PC-3 (cell line): ENCODE results near the gene ZNF831. TPM values are rescaled to one million over a fixed set of nuclear protein-coding genes. Genes with fewer than 3 reads are reported as not detected.

Experiments used
- ATAC-seq: fragments of 200-7000 bp; cut with Tn5 transposase; 2 replicates; pipeline ENCODE4 v1.9.1; 2020; ENCODE audit warnings: mild to moderate bottlenecking, moderate library complexity
- BruUV-seq: library from RNA; stranded (reverse); fragments of 400-500 nt; replicated peaks from 2 replicates; lab custom pipeline; 2021; lab: Mats Ljungman, UMichigan
- CTCF ChIA-PET: fragments of 300-600 bp; sonication (Branson Sonifier 250); formaldehyde crosslinking; loops from one replicate; lab custom pipeline; 2022; ENCODE audit warnings: antibody characterized with exemption; lab: Charles Lee
- POLR2A ChIA-PET: fragments of 300-600 bp; sonication (Branson Sonifier 250); formaldehyde crosslinking; loops from one replicate; lab custom pipeline; 2022; ENCODE audit warnings: antibody characterized with exemption; ENCODE audit not compliant: unreplicated experiment; lab: Charles Lee
- DNase-seq: peaks from one replicate; pipeline ENCODE4 v3.0.0-alpha.2; 2015
- H2AFZ ChIP-seq: fragments of 300-600 bp; sonication (generic); 2 replicates; pipeline ENCODE4 v1.6.0; 2016; ENCODE audit warnings: antibody characterized with exemption, low read length
- H3F3A ChIP-seq: fragments of 300-600 bp; sonication (generic); one replicate; pipeline ENCODE4 v1.6.0; 2017; ENCODE audit warnings: antibody characterized with exemption, low read length, control low read depth, mild to moderate bottlenecking; ENCODE audit not compliant: unreplicated experiment
- H3K27ac ChIP-seq: fragments of 300-600 bp; sonication (generic); 2 replicates; pipeline ENCODE4 v1.5.1; 2016; ENCODE audit warnings: mild to moderate bottlenecking, low read length
- H3K27me3 ChIP-seq: fragments of 300-600 bp; sonication (generic); 2 replicates; pipeline ENCODE4 v1.6.1; 2016; ENCODE audit warnings: low read length, mixed read lengths
- H3K36me3 ChIP-seq: fragments of 300-600 bp; sonication (generic); 2 replicates; pipeline ENCODE4 v1.6.1; 2016; ENCODE audit warnings: low read depth, mixed run types, low read length, mixed read lengths
- H3K4me1 ChIP-seq: fragments of 300-600 bp; sonication (generic); 2 replicates; pipeline ENCODE4 v1.5.1; 2016; ENCODE audit warnings: low read length; ENCODE audit not compliant: insufficient read depth
- H3K4me2 ChIP-seq: fragments of 300-600 bp; sonication (generic); 2 replicates; pipeline ENCODE4 v1.6.0; 2016; ENCODE audit warnings: low read length
- H3K4me3 ChIP-seq: fragments of 300-600 bp; sonication (generic); 2 replicates; pipeline ENCODE4 v1.5.1; 2016; ENCODE audit warnings: mild to moderate bottlenecking, low read length, mixed read lengths
- H3K79me2 ChIP-seq: fragments of 300-600 bp; sonication (generic); 2 replicates; pipeline ENCODE4 v1.6.1; 2017; ENCODE audit warnings: low read length, mixed read lengths
- H3K9ac ChIP-seq: fragments of 300-600 bp; sonication (generic); 2 replicates; pipeline ENCODE4 v1.6.0; 2016; ENCODE audit warnings: mild to moderate bottlenecking, low read length
- H3K9me2 ChIP-seq: fragments of 300-600 bp; sonication (generic); replicated peaks from 2 replicates; pipeline ENCODE4 v1.6.1; 2016; ENCODE audit warnings: mixed run types, low read length, mixed read lengths
- H3K9me3 ChIP-seq: fragments of 300-600 bp; sonication (generic); 2 replicates; pipeline ENCODE4 v1.6.1; 2016; ENCODE audit warnings: low read length, mixed read lengths
- H4K20me1 ChIP-seq: fragments of 300-600 bp; sonication (generic); 2 replicates; pipeline ENCODE4 v1.6.1; 2016; ENCODE audit warnings: low read length, mixed read lengths
- CTCF ChIP-seq: fragments of 300-600 bp; sonication (generic); conservative IDR thresholded peaks from 2 replicates; pipeline ENCODE4 v1.5.1; 2017; ENCODE audit warnings: antibody characterized with exemption, low read depth, mild to moderate bottlenecking, low read length
- EZH2 ChIP-seq: fragments of 300-600 bp; sonication (generic); IDR thresholded peaks from one replicate; pipeline ENCODE4 v1.6.1; 2017; ENCODE audit warnings: antibody characterized with exemption, mild to moderate bottlenecking, low read length; ENCODE audit not compliant: unreplicated experiment
- EZH2phosphoT487 ChIP-seq: fragments of 300-600 bp; sonication (generic); IDR thresholded peaks from 2 replicates; pipeline ENCODE4 v1.6.1; 2018; ENCODE audit warnings: mild to moderate bottlenecking, antibody characterized with exemption, low read length, borderline replicate concordance
- intact Hi-C: fragments of 100-400 bp; cut with micrococcal nuclease; formaldehyde crosslinking; loops from 2 replicates; pipeline ENCODE4 v1.9.0; 2023
- total RNA-seq: library from RNA; depleted of rRNA; stranded (reverse); fragments of >200 nt; gene quantifications from 2 replicates; pipeline ENCODE4 v1.2.3, GENCODE V29; 2014

ZNF831 gene
- total RNA-seq, 1 experiment from 2014 or later: not detected

DNA sequence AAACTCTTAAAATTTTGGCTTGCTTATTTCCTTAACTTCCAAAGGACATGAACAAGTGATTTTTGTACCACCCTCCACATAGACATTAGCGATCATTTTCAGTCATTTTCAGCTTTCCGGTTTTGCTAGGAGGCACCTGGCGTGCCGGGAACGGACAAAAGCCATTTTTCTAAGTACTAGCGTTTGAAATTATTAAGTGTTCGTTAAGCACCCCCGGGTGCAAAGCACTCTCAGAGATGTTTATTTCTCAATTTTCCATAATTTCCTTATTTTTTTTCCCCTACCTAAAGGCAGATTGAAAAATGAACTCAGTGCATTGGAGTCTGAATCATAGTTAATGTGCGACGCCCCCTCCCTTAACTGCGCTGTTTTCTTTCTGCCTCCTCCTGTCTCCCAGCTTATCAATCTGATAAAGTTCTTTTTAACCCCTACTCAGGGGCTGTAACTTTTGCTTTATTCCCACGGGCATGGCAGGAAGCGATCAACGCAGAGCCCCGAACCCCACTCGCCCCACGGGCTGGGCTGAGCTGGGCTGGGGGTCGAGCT lies 58.2 kb downstream of the ZNF831 start:
- peak overlapping the region; percentile 95 for H3K4me2 ChIP-seq
- ChIA-PET POLR2A (no interaction called here), CTCF (interaction anchor here (0.5 to 1.0 kb wide), 4 partner anchors 17 to 234 kb away, joined by 3 to 4 read pairs (median 3); no protein-coding TSS in a partner anchor)
- H2AFZ ChIP-seq: peak overlapping the region; percentile 83
- H3K9me3 ChIP-seq: no peaks in the 10 kb centered on the region
- ATAC-seq (no peak), DNase-seq (no peak)
- no peak overlapping the region for H3K9ac ChIP-seq
- no peaks in the 10 kb centered on the region for H3K9me2 ChIP-seq
- intact Hi-C loops: loop anchor here (1.0 to 5.0 kb wide), 3 partner anchors 134 to 351 kb away; no protein-coding TSS in a partner anchor
- H4K20me1 ChIP-seq: no peaks in the 10 kb centered on the region
- H3K4me1 ChIP-seq: peaks cover 9% of the 10 kb centered on the region; the same call in 1 of the 2 replicates
- no peak overlapping the region for H3K27ac ChIP-seq
- H3K27me3 ChIP-seq: peaks cover 91% of the 10 kb centered on the region
- H3F3A ChIP-seq: no peaks in the 10 kb centered on the region
- no TSS peak for BruUV-seq
- H3K4me3 ChIP-seq: peak overlapping the region; percentile 71
- TF ChIP-seq EZH2 (no peak), EZH2phosphoT487 (no peak), CTCF (no peak)
- H3K79me2 ChIP-seq: no peaks in the 10 kb centered on the region
- no peaks in the 10 kb centered on the region for H3K36me3 ChIP-seq

DNA sequence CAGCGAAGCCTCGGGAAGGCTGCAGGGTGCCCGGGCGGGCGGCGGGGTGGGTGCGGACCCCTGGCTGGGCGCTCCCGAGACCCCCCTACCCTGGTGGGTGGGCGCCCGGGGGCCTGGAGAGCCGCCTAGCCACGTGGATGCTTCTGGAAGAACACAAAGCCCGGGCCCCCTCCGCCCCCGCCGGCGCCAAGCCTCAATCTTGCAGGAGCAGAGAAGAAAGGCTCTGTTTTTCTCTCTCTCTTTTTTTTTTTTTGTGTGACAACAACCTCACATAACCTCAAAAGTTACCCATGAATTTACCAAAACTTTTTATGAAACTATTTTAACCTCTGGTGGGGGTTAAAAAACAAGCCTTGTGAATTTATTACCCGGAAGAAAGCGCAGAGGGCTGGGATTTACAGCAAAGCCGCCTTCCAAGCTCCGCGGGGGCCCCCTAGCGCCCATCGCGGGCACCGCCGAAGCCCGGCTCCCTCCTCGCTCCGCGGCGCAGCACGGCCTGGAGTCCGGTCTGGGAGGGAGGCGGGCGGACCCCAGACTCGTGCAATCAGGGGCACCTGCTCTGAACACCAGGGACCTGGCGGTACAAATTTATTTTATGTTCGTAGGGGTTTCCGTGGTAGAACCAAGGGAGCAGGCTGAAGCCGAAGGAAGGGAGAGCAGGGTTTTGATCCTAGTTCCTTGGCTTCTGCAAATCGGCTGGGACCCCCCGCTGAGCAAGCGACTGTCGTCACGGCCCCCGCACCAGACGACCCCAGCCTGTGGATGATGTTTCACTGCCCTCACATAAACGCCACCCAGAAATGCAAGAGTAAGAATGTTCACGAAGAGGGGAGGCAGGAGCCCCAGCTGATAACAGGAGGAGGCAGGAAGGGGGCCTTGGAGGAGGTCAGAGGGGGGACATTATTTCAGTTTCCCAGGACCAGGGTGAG lies 58.9 kb downstream of the ZNF831 start:
- H4K20me1 ChIP-seq: no peaks in the 10 kb centered on the region
- TF ChIP-seq EZH2 (peak; percentile 75), EZH2phosphoT487 (0 out of 2 replicates have a peak, but pooled peaks have one; percentile 24), CTCF (peak; percentile 99)
- CTCF ChIA-PET: interaction anchor here (0.5 to 1.0 kb wide), 5 partner anchors 16 to 760 kb away, joined by 3 to 8 read pairs (median 4); no protein-coding TSS in a partner anchor
- no peak overlapping the region for H3K9ac ChIP-seq
- H3K4me1 ChIP-seq: peaks cover 9% of the 10 kb centered on the region; the same call in 1 of the 2 replicates
- intact Hi-C loops: loop anchor here (1.0 to 5.0 kb wide), 3 partner anchors 135 to 352 kb away; no protein-coding TSS in a partner anchor
- BruUV-seq: no TSS peak
- H3F3A ChIP-seq: no peaks in the 10 kb centered on the region
- H3K27ac ChIP-seq: no peak overlapping the region
- peak overlapping the region; percentile 71 for H3K4me3 ChIP-seq
- no peaks in the 10 kb centered on the region for H3K36me3 ChIP-seq
- DNase-seq: peak; percentile 87
- no peaks in the 10 kb centered on the region for H3K9me2 ChIP-seq
- no peaks in the 10 kb centered on the region for H3K79me2 ChIP-seq
- H3K4me2 ChIP-seq: peak overlapping the region; percentile 95
- peaks cover 93% of the 10 kb centered on the region for H3K27me3 ChIP-seq
- POLR2A ChIA-PET: no interaction called here
- peak overlapping the region; percentile 83 for H2AFZ ChIP-seq
- H3K9me3 ChIP-seq: no peaks in the 10 kb centered on the region
- ATAC-seq: peak; percentile 98
